CD14-positive monocyte (primary cell): ENCODE results near the gene BCKDHB. TPM values are rescaled to one million over a fixed set of nuclear protein-coding genes. Genes with fewer than 3 reads are reported as not detected.
A peak's percentile ranks its signal among the peaks of the same experiment; 100 is the strongest.

Source experiments
- DNase-seq, 3 donors: peaks; one replicate each; pipeline ENCODE4 v3.0.0-alpha.2; 2011 to 2022
- H2AFZ ChIP-seq: 2 replicates; pipeline ENCODE4 v1.6.0; 2012; ENCODE audit warnings: mild to moderate bottlenecking, low read depth, low read length, inconsistent platforms; ENCODE audit not compliant: insufficient read depth, poor library complexity, severe bottlenecking
- H3K27ac ChIP-seq, 2 donors: 1 replicate in 1 of 2; 2 replicates in 1 of 2; pipeline ENCODE4 v1.5.1; 2012 to 2013; ENCODE audit warnings: low read length in 2 of 2, control low read depth in 1 of 2, inconsistent platforms in 1 of 2, low read depth in 1 of 2, mild to moderate bottlenecking in 1 of 2
- H3K27me3 ChIP-seq, 2 donors: one replicate each; pipeline versions ENCODE4 v1.6.0 to v1.6.1; 2011 to 2013; ENCODE audit warnings: low read length in 2 of 2; ENCODE audit not compliant: control insufficient read depth in 2 of 2, insufficient read depth in 2 of 2
- H3K36me3 ChIP-seq, 2 donors: replicated peaks in 1 of 2; 1 replicate in 1 of 2; 2 replicates in 1 of 2; pipeline versions ENCODE4 v1.5.1 to v1.6.1; 2012 to 2013; ENCODE audit warnings: low read length in 2 of 2, control low read depth in 1 of 2, inconsistent platforms in 1 of 2, mild to moderate bottlenecking in 1 of 2; ENCODE audit not compliant: insufficient read depth in 2 of 2, control insufficient read depth in 1 of 2
- H3K4me1 ChIP-seq, 2 donors: 1 replicate in 1 of 2; 2 replicates in 1 of 2; pipeline versions ENCODE4 v1.5.1 to v1.6.1; 2012 to 2013; ENCODE audit warnings: low read length in 2 of 2, control low read depth in 1 of 2, inconsistent platforms in 1 of 2, mild to moderate bottlenecking in 1 of 2, moderate library complexity in 1 of 2; ENCODE audit not compliant: insufficient read depth in 2 of 2, control insufficient read depth in 1 of 2
- H3K4me2 ChIP-seq: replicated peaks from 2 replicates; pipeline ENCODE3; 2012; ENCODE audit warnings: low read length, moderate library complexity, mild to moderate bottlenecking; ENCODE audit not compliant: poor library complexity, severe bottlenecking; ENCODE audit errors: extremely low read depth
- H3K4me3 ChIP-seq, 3 experiments: fragments of 200-600 bp in 1 of 3; sonication (generic) in 1 of 3; replicated peaks in 1 of 3; 1 replicate in 2 of 3; 2 replicates in 1 of 3; pipeline ENCODE4 v1.5.1; 2011 to 2013; ENCODE audit warnings: low read length in 3 of 3, mild to moderate bottlenecking in 3 of 3, control low read depth in 2 of 3, low read depth in 2 of 3, inconsistent platforms in 1 of 3, moderate library complexity in 1 of 3
- H3K79me2 ChIP-seq: 2 replicates; pipeline ENCODE4 v1.6.0; 2012; ENCODE audit warnings: mild to moderate bottlenecking, control low read depth, inconsistent platforms, low read length, moderate library complexity; ENCODE audit not compliant: insufficient read depth
- H3K9ac ChIP-seq: 2 replicates; pipeline ENCODE4 v1.6.0; 2017; ENCODE audit warnings: low read length, mild to moderate bottlenecking; ENCODE audit not compliant: insufficient read depth, poor library complexity, severe bottlenecking
- H3K9me3 ChIP-seq, 2 donors: replicated peaks in 1 of 2; 1 replicate in 1 of 2; 2 replicates in 1 of 2; pipeline versions ENCODE4 v1.5.1 to v1.6.1; 2012 to 2013; ENCODE audit warnings: low read length in 2 of 2, control low read depth in 1 of 2; ENCODE audit not compliant: control insufficient read depth in 1 of 2, insufficient read depth in 1 of 2
- H4K20me1 ChIP-seq: 2 replicates; pipeline ENCODE4 v1.6.0; 2012; ENCODE audit warnings: mild to moderate bottlenecking, low read length, control low read depth, moderate library complexity; ENCODE audit not compliant: insufficient read depth
- H3K27ac Mint-ChIP-seq, 7 donors: one replicate each; pipeline ENCODE4 v1.8.0; 2020; ENCODE audit warnings: mild to moderate bottlenecking in 7 of 7, mixed read lengths in 7 of 7, moderate library complexity in 6 of 7, inconsistent platforms in 2 of 7
- H3K27me3 Mint-ChIP-seq, 3 donors: one replicate each; pipeline ENCODE4 v1.8.0; 2021 to 2022; ENCODE audit warnings: low read depth in 3 of 3, mild to moderate bottlenecking in 3 of 3, mixed read lengths in 3 of 3, moderate library complexity in 3 of 3, inconsistent platforms in 1 of 3
- H3K36me3 Mint-ChIP-seq, 2 donors: one replicate each; pipeline ENCODE4 v1.8.0; 2020; ENCODE audit warnings: mixed read lengths in 2 of 2, inconsistent platforms in 1 of 2, mild to moderate bottlenecking in 1 of 2
- H3K4me1 Mint-ChIP-seq: one replicate; pipeline ENCODE4 v1.8.0; 2020; ENCODE audit warnings: mild to moderate bottlenecking, mixed read lengths
- H3K4me3 Mint-ChIP-seq, 2 donors: one replicate each; pipeline ENCODE4 v1.8.0; 2020; ENCODE audit warnings: mild to moderate bottlenecking in 2 of 2, mixed read lengths in 2 of 2, moderate library complexity in 1 of 2
- H3K9me3 Mint-ChIP-seq, 7 donors: one replicate each; pipeline ENCODE4 v1.8.0; 2020 to 2022; ENCODE audit warnings: mixed read lengths in 7 of 7, mild to moderate bottlenecking in 6 of 7, moderate library complexity in 6 of 7, inconsistent platforms in 2 of 7
- CTCF ChIP-seq: fragments of 200-600 bp; IDR thresholded peaks from one replicate; pipeline ENCODE4 v1.8.0; 2022; ENCODE audit warnings: antibody characterized with exemption, mild to moderate bottlenecking
- WGBS: methylation state at CpG from one replicate; pipeline ENCODE4 v1.1.5; 2013; ENCODE audit warnings: missing lambda C conversion rate; ENCODE audit not compliant: insufficient coverage; 5-methylcytosine and 5-hydroxymethylcytosine counted together
- intact Hi-C, 2 donors: fragments of 100-400 bp; cut with micrococcal nuclease; formaldehyde crosslinking; loops; one replicate each; pipeline versions ENCODE4 v1.15.0 to v1.15.1; 2023
- polyA plus RNA-seq, 3 donors: library from polyadenylated mRNA; depleted of rRNA in 1 of 3; unstranded in 2 of 3; stranded (reverse) in 1 of 3; fragments of 300-500 nt in 2 of 3; fragments of >200 nt in 1 of 3; fragmentation: Illumina TruSeq in 2 of 3; gene quantifications; 1 replicate in 2 of 3; 2 replicates in 1 of 3; pipeline ENCODE4 v1.2.3, GENCODE V29; 2012 to 2021

The BCKDHB gene
- polyA plus RNA-seq, 3 donors = 1.8 to 4.6 (median 4.0) TPM

GRCh38 chr6:80133020-80133419, 26.5 kb downstream of the BCKDHB start:
- Histone ChIP-seq H4K20me1 (no peaks in the 10 kb centered on the region), H3K27me3 (no peaks in the 10 kb centered on the region), H3K79me2 (no peaks in the 10 kb centered on the region), H3K4me3 (no peak overlapping the region), H3K36me3 (peaks cover 0 to 2% of the 10 kb centered on the region in 2 donors), H2AFZ (no peak overlapping the region), H3K9me3 (no peaks in the 10 kb centered on the region), H3K4me1 (no peaks in the 10 kb centered on the region), H3K27ac (no peak overlapping the region), H3K9ac (no peak overlapping the region), H3K4me2 (no peak overlapping the region)
- Mint-ChIP-seq H3K27ac (peak overlapping the region in 1 of 7 donors; percentile 21), H3K36me3 (peaks cover 15% of the 10 kb centered on the region in 2 donors), H3K4me3 (no peak overlapping the region), H3K27me3 (peaks cover 0 to 2% (median 1%) of the 10 kb centered on the region in 3 donors), H3K4me1 (peaks cover 4% of the 10 kb centered on the region), H3K9me3 (no peaks in the 10 kb centered on the region)
- 70% methylated on average over 2 of the region's 4 CpGs for WGBS
- intact Hi-C loops = no loop called here
- DNase-seq = peak; percentile 3 to 26 (median 10)
- TF ChIP-seq CTCF = peak; percentile 41

- H3K9ac ChIP-seq = no peak overlapping the region
- H3K4me1 Mint-ChIP-seq = peaks cover 4% of the 10 kb centered on the region
- no CpG with 5 or more reads among the region's 1 CpG for WGBS
- no peak overlapping the region for H3K4me3 Mint-ChIP-seq
- H4K20me1 ChIP-seq = no peaks in the 10 kb centered on the region
- no peak overlapping the region for H3K4me3 ChIP-seq
- H3K4me2 ChIP-seq = no peak overlapping the region
- H3K79me2 ChIP-seq = no peaks in the 10 kb centered on the region
- H3K9me3 ChIP-seq = no peaks in the 10 kb centered on the region
- peaks cover 0 to 2% (median 1%) of the 10 kb centered on the region in 3 donors for H3K27me3 Mint-ChIP-seq
- H3K9me3 Mint-ChIP-seq = peaks cover 0 to 3% (median 0%) of the 10 kb centered on the region in 7 donors
- H3K27ac Mint-ChIP-seq = no peak overlapping the region
- no peak for DNase-seq
- intact Hi-C loops = no loop called here
- H3K27ac ChIP-seq = no peak overlapping the region
- no peaks in the 10 kb centered on the region for H3K27me3 ChIP-seq
- H3K4me1 ChIP-seq = no peaks in the 10 kb centered on the region
- TF ChIP-seq CTCF = no peak
- no peak overlapping the region for H2AFZ ChIP-seq
- H3K36me3 ChIP-seq = no peaks in the 10 kb centered on the region
- H3K36me3 Mint-ChIP-seq = peaks cover 14 to 15% of the 10 kb centered on the region in 2 donors
Measured at GRCh38 chr6:80134065-80134464, 27.6 kb downstream of the BCKDHB start.
